Measurements from ENCODE around the gene ACTRT2. TPM values are rescaled to one million over a fixed set of nuclear protein-coding genes. Genes with fewer than 3 reads are reported as not detected.

The ACTRT2 gene
- total and polyA plus RNA-seq, 2 experiments from 2014 or later, result not detected

DNA sequence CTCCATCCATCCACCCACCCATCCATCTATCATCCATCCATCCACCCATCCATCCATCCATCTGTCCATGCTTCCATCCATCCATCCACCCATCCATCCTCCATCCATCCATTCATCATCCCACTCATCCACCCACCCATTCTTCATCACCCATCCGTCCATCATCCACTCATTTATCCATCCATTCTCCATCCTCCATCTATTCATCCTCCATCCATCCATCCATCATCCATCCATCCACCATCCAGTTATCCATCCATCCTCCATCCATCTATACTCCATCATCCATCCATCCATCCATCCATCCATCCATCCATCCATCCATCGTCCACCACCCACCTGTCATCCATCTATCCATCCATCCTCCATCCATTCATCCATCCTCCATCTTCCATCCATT, 32.1 kb upstream of the ACTRT2 start:
- Histone ChIP-seq H3K9ac (no peak overlapping the region), H4K20me1 (ENCODE audit: insufficient read depth) (no peaks in the 10 kb centered on the region), H3K27ac (no peak overlapping the region), H3K4me2 (ENCODE audit: unreplicated experiment) (no peak overlapping the region), H3K27me3 (replicated peaks; ENCODE audit: insufficient read depth) (no peaks in the 10 kb centered on the region), H3K36me3 (ENCODE audit: low read depth) (no peaks in the 10 kb centered on the region), H3F3A (ENCODE audit: insufficient read depth) (no peaks in the 10 kb centered on the region), H2AFZ (no peak overlapping the region), H3K4me3 (no peak overlapping the region), H3K9me2 (ENCODE audit: insufficient read depth) (no peaks in the 10 kb centered on the region), H3K79me2 (ENCODE audit: insufficient read depth) (no peaks in the 10 kb centered on the region), H3K9me3 (ENCODE audit: low read depth) (no peaks in the 10 kb centered on the region), H3K4me1 (ENCODE audit: insufficient read depth) (no peaks in the 10 kb centered on the region)
- in situ Hi-C loops (cut with MboI), result no loop called here
- DNase-seq, result no peak
- TF ChIP-seq EZH2phosphoT487 (IDR thresholded peaks at IDR 0.05; ENCODE audit: insufficient read depth, low read depth), result no peak
- no peak for TF ChIP-seq EZH2 (IDR thresholded peaks at IDR 0.05; ENCODE audit: insufficient read depth, poor library complexity, severe bottlenecking)
- 18 to 23% methylated on average over 2 of the region's 2 CpGs for WGBS, 2 experiments (ENCODE audit: low coverage in 1 of 2, low lambda C conversion rate in 2 of 2, missing lambda C conversion rate in 2 of 2)

DNA sequence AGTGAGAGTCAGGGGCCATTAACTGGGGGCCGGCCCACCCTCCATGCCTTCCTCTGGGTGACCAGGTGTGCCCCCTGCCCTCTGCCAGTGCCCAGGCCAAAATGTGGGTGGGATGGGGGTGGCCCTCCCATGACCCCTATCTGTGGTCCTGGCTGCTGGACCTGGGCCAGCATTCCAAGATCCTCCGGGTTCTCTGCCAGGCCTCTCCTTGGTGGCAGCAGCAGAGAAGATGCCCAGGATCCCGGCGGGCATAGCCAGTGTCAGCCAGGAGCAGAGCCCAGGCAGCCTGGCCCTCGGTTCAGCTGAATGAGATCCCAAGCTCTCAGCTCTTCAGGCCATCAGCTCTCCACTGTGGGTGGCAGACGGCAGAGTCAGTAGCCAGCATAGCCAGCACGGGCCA, 31.3 kb upstream of the ACTRT2 start:
- no peak overlapping the region for H3K9ac ChIP-seq
- no peaks in the 10 kb centered on the region for H3K4me1 ChIP-seq (ENCODE audit: insufficient read depth)
- in situ Hi-C loops (cut with MboI), result no loop called here
- H3K36me3 ChIP-seq (ENCODE audit: low read depth), result no peaks in the 10 kb centered on the region
- no peaks in the 10 kb centered on the region for H3K9me3 ChIP-seq (ENCODE audit: low read depth)
- no peak overlapping the region for H3K27ac ChIP-seq
- WGBS, 2 experiments (ENCODE audit: low coverage in 1 of 2, low lambda C conversion rate in 2 of 2, missing lambda C conversion rate in 2 of 2), result 27 to 28% methylated on average over 7 of the region's 7 CpGs
- no peak overlapping the region for H3K4me3 ChIP-seq
- no peak for TF ChIP-seq EZH2phosphoT487 (IDR thresholded peaks at IDR 0.05; ENCODE audit: insufficient read depth, low read depth)
- no peak for TF ChIP-seq EZH2 (IDR thresholded peaks at IDR 0.05; ENCODE audit: insufficient read depth, poor library complexity, severe bottlenecking)
- H3F3A ChIP-seq (ENCODE audit: insufficient read depth), result no peaks in the 10 kb centered on the region
- no peaks in the 10 kb centered on the region for H3K9me2 ChIP-seq (ENCODE audit: insufficient read depth)
- H3K27me3 ChIP-seq (replicated peaks; ENCODE audit: insufficient read depth), result no peaks in the 10 kb centered on the region
- no peaks in the 10 kb centered on the region for H3K79me2 ChIP-seq (ENCODE audit: insufficient read depth)
- no peak overlapping the region for H2AFZ ChIP-seq
- DNase-seq, result no peak
- no peaks in the 10 kb centered on the region for H4K20me1 ChIP-seq (ENCODE audit: insufficient read depth)
- H3K4me2 ChIP-seq (ENCODE audit: unreplicated experiment), result no peak overlapping the region

DNA sequence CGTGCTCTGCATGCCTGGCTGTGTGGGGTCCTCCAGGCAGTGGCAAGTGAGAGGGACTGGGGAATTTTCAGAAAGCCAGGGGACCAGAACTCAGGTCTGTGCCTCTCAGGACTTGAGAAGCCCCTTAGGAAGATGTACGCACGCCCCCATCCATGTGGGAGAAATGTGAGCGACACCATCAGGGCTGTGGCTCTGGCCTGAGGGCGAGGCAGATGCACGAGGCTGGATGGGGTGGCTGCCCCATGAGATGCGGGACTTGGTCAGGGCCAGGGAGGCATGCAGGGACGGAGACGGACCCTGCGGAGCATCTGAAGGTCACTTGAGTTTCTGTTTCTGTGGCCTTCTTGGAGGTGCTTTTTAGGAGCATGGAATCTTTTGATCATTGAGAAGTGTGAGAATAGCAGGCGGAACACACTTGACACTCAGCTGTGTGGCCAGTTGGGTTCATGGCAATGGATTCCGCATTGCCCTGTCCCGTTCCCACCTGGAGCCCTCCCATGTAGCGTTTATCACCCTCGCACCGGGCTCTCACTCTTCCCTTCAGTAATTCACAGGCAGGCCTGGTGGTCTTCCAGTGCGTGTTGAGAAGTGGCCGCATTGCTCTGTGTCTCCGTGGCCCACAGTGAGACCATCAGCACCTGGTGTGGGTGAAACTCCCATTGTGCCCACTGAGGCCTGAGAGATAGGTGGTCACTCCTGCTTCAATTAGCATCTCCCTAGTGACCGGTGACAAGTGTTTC, 30.7 kb upstream of the ACTRT2 start:
- Histone ChIP-seq H3K4me3 (no peak overlapping the region), H4K20me1 (ENCODE audit: insufficient read depth) (no peaks in the 10 kb centered on the region), H3K4me1 (ENCODE audit: insufficient read depth) (no peaks in the 10 kb centered on the region), H3K27me3 (replicated peaks; ENCODE audit: insufficient read depth) (no peaks in the 10 kb centered on the region), H3K9me2 (ENCODE audit: insufficient read depth) (no peaks in the 10 kb centered on the region), H3K36me3 (ENCODE audit: low read depth) (no peaks in the 10 kb centered on the region), H3K27ac (no peak overlapping the region), H3K79me2 (ENCODE audit: insufficient read depth) (no peaks in the 10 kb centered on the region), H3K9me3 (ENCODE audit: low read depth) (no peaks in the 10 kb centered on the region), H3F3A (ENCODE audit: insufficient read depth) (no peaks in the 10 kb centered on the region), H3K4me2 (ENCODE audit: unreplicated experiment) (no peak overlapping the region), H2AFZ (no peak overlapping the region), H3K9ac (no peak overlapping the region)
- 46 to 49% methylated on average over 20 of the region's 20 CpGs for WGBS, 2 experiments (ENCODE audit: low coverage in 1 of 2, low lambda C conversion rate in 2 of 2, missing lambda C conversion rate in 2 of 2)
- in situ Hi-C loops (cut with MboI), result no loop called here
- TF ChIP-seq EZH2 (IDR thresholded peaks at IDR 0.05; ENCODE audit: insufficient read depth, poor library complexity, severe bottlenecking), result no peak
- no peak for TF ChIP-seq EZH2phosphoT487 (IDR thresholded peaks at IDR 0.05; ENCODE audit: insufficient read depth, low read depth)
- DNase-seq, result no peak

- H3K9me2 ChIP-seq (ENCODE audit: insufficient read depth), result no peaks in the 10 kb centered on the region
- H3K27ac ChIP-seq, result no peak overlapping the region
- no peak for TF ChIP-seq EZH2phosphoT487 (IDR thresholded peaks at IDR 0.05; ENCODE audit: insufficient read depth, low read depth)
- no peak for TF ChIP-seq EZH2 (IDR thresholded peaks at IDR 0.05; ENCODE audit: insufficient read depth, poor library complexity, severe bottlenecking)
- H3K27me3 ChIP-seq (replicated peaks; ENCODE audit: insufficient read depth), result no peaks in the 10 kb centered on the region
- H3K9me3 ChIP-seq (ENCODE audit: low read depth), result no peaks in the 10 kb centered on the region
- no peak overlapping the region for H3K9ac ChIP-seq
- no peak for DNase-seq
- no peaks in the 10 kb centered on the region for H3K79me2 ChIP-seq (ENCODE audit: insufficient read depth)
- H3K4me3 ChIP-seq, result no peak overlapping the region
- no peaks in the 10 kb centered on the region for H3K4me1 ChIP-seq (ENCODE audit: insufficient read depth)
- no peaks in the 10 kb centered on the region for H3K36me3 ChIP-seq (ENCODE audit: low read depth)
- H2AFZ ChIP-seq, result no peak overlapping the region
- no peaks in the 10 kb centered on the region for H4K20me1 ChIP-seq (ENCODE audit: insufficient read depth)
- in situ Hi-C loops (cut with MboI), result no loop called here
- WGBS, 2 experiments (ENCODE audit: low coverage in 1 of 2, low lambda C conversion rate in 2 of 2, missing lambda C conversion rate in 2 of 2), result 25 to 27% methylated on average over 18 of the region's 18 CpGs
- no peak overlapping the region for H3K4me2 ChIP-seq (ENCODE audit: unreplicated experiment)
- H3F3A ChIP-seq (ENCODE audit: insufficient read depth), result no peaks in the 10 kb centered on the region
Observed at GRCh38 chr1:2991753-2992495, 29.3 kb upstream of the ACTRT2 start.
